PC-3 (cell line): Measurements from ENCODE around the gene DUSP22.

Experiments
- EZH2 ChIP-seq: fragments of 300-600 bp; sonication (generic); IDR thresholded peaks from one replicate; pipeline ENCODE4 v1.6.1; 2017; ENCODE audit warnings: antibody characterized with exemption, mild to moderate bottlenecking, low read length; ENCODE audit not compliant: unreplicated experiment
- EZH2phosphoT487 ChIP-seq: fragments of 300-600 bp; sonication (generic); IDR thresholded peaks from 2 replicates; pipeline ENCODE4 v1.6.1; 2018; ENCODE audit warnings: mild to moderate bottlenecking, antibody characterized with exemption, low read length, borderline replicate concordance
- TF ChIP-seq, protein P1 (sequence below): fragments of 300-600 bp; sonication (generic); conservative IDR thresholded peaks from 2 replicates; pipeline ENCODE4 v1.5.1; 2017; ENCODE audit warnings: antibody characterized with exemption, low read depth, mild to moderate bottlenecking, low read length

DNA sequence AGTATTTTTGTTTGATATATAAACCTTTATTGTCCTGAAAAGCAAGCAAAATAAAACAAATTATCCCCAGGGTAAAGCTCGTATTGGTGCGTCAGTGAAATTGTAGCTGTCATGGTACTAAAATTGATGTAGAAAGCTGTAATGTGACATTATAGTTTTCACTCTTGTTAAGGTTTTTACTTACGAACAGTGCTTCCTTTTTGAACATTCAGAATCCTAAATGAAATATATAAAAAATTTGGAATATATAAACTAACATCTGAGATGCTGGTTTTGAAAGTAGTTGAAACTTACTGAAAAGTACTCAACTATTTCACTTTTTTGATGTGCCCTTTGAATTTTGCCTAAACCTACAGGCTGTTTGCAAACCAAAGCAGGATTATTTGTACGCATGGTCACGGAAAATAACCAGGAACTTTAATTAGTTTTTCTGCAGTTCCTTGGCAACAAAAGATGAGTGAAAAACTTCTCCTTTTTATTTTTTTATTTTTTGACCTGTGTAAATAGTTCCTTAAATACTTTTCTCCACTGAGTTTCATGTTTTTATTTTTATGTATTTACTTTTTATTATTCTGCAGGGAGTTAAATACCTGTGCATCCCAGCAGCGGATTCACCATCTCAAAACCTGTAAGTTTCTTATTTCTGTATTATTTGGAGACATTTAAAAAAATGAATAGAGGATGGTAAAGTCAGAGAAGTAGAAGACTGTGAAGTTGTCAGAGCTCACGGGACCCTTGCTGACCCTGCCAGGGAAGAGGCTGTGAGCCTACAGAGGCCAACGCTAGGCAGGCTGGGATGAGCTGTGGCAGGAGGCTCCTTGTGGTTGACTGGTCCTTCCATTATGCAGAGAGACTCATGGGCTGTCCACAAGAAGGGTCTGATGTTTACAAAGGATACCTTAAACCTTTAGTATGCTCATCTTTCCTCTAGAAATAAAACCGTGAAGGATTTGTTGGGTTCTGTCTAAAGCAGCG is 42.5 kb downstream of the DUSP22 start:
- TF ChIP-seq, protein P1, sequence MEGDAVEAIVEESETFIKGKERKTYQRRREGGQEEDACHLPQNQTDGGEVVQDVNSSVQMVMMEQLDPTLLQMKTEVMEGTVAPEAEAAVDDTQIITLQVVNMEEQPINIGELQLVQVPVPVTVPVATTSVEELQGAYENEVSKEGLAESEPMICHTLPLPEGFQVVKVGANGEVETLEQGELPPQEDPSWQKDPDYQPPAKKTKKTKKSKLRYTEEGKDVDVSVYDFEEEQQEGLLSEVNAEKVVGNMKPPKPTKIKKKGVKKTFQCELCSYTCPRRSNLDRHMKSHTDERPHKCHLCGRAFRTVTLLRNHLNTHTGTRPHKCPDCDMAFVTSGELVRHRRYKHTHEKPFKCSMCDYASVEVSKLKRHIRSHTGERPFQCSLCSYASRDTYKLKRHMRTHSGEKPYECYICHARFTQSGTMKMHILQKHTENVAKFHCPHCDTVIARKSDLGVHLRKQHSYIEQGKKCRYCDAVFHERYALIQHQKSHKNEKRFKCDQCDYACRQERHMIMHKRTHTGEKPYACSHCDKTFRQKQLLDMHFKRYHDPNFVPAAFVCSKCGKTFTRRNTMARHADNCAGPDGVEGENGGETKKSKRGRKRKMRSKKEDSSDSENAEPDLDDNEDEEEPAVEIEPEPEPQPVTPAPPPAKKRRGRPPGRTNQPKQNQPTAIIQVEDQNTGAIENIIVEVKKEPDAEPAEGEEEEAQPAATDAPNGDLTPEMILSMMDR: no peak
- TF ChIP-seq EZH2phosphoT487: no peak
- no peak for TF ChIP-seq EZH2
